H1 (cell line): ENCODE measurements around the gene SLC43A2.

Source experiments
- BACH1 ChIP-seq: IDR thresholded peaks from 2 replicates; pipeline ENCODE4 v1.6.1; 2012; ENCODE audit warnings: low read length, improper control_type of control experiment
- CEBPB ChIP-seq: IDR thresholded peaks from 2 replicates; pipeline ENCODE4 v1.6.1; 2012; ENCODE audit warnings: low read depth, low read length
- CTCF ChIP-seq, 3 experiments: IDR thresholded peaks; 1 replicate in 2 of 3; 2 replicates in 1 of 3; pipeline versions ENCODE4 v1.5.1 to v1.6.1; 2011; ENCODE audit warnings: low read length in 3 of 3, mild to moderate bottlenecking in 3 of 3, inconsistent platforms in 2 of 3, low read depth in 1 of 3, moderate library complexity in 1 of 3; ENCODE audit not compliant: insufficient read depth in 1 of 3; ENCODE audit errors: control extremely low read depth in 1 of 3
- EGR1 ChIP-seq: IDR thresholded peaks from 2 replicates; pipeline ENCODE4 v1.6.1; 2011; ENCODE audit warnings: low read depth, low read length, borderline replicate concordance
- EZH2 ChIP-seq: fragments of 200-600 bp; sonication (generic); IDR thresholded peaks from 2 replicates; pipeline ENCODE4 v1.7.1; 2012; ENCODE audit warnings: low read depth, mild to moderate bottlenecking, moderate library complexity, low read length, inconsistent platforms; ENCODE audit not compliant: severe bottlenecking
- GABPA ChIP-seq: IDR thresholded peaks from 2 replicates; pipeline ENCODE4 v1.6.1; 2011; ENCODE audit warnings: mild to moderate bottlenecking, low read length, moderate library complexity, borderline replicate concordance; ENCODE audit not compliant: insufficient read depth
- GTF2F1 ChIP-seq: IDR thresholded peaks from 2 replicates; pipeline ENCODE4 v1.6.1; 2012; ENCODE audit warnings: low read depth, low read length, improper control_type of control experiment, borderline replicate concordance
- POU5F1 ChIP-seq: IDR thresholded peaks from 2 replicates; pipeline ENCODE4 v1.6.1; 2011; ENCODE audit warnings: low read depth, mild to moderate bottlenecking, low read length, moderate library complexity
- SUZ12 ChIP-seq: fragments of 200-600 bp; sonication (generic); IDR thresholded peaks from 2 replicates; pipeline ENCODE4 v1.6.1; 2012; ENCODE audit warnings: mild to moderate bottlenecking, inconsistent platforms, low read length, moderate library complexity, mixed read lengths
- TBP ChIP-seq: IDR thresholded peaks from 2 replicates; pipeline ENCODE4 v1.6.1; 2011; ENCODE audit warnings: low read depth, low read length, improper control_type of control experiment
- TCF12 ChIP-seq: IDR thresholded peaks from 2 replicates; pipeline ENCODE4 v1.6.1; 2011; ENCODE audit warnings: low read depth, mild to moderate bottlenecking, low read length
- ZNF274 ChIP-seq: IDR thresholded peaks from 2 replicates; pipeline ENCODE4 v1.7.0; 2012; ENCODE audit warnings: low read length, borderline replicate concordance; ENCODE audit errors: extremely low read depth

GRCh38 chr17:1608676-1609075 lies 20.0 kb downstream of the SLC43A2 start:
- TF ChIP-seq ZNF274 (no peak), SUZ12 (no peak), EGR1 (no peak), GTF2F1 (no peak), GABPA (no peak), TBP (no peak), BACH1 (no peak), TCF12 (no peak), POU5F1 (no peak), EZH2 (no peak), CTCF (IDR thresholded peaks at IDR 0.05; ENCODE audit: control extremely low read depth in 1 of 3, insufficient read depth in 1 of 3, low read depth in 1 of 3, low read length in 3 of 3) (no peak), CEBPB (no peak)
